GM23338 (cell line): ENCODE data around the gene ZBTB20. TPM values are rescaled to one million over a fixed set of nuclear protein-coding genes. Genes with fewer than 3 reads are reported as not detected.

Experiments used
- ATAC-seq: fragments of 200-7000 bp; cut with Tn5 transposase; 3 replicates; pipeline ENCODE4 v1.9.1; 2020
- DNase-seq: peaks from one replicate; pipeline ENCODE4 v3.0.0-alpha.2; 2015; ENCODE audit warnings: low spot score
- H2AFZ ChIP-seq: fragments of 200-600 bp; sonication (generic); 2 replicates; pipeline ENCODE4 v1.8.0; 2016; ENCODE audit warnings: antibody characterized with exemption, mild to moderate bottlenecking, moderate library complexity
- H3F3A ChIP-seq: fragments of 200-600 bp; sonication (generic); replicated peaks from 2 replicates; pipeline ENCODE4 v1.8.0; 2017; ENCODE audit warnings: antibody characterized with exemption, mixed run types, low read depth
- H3K27ac ChIP-seq: fragments of 200-600 bp; sonication (generic); 2 replicates; pipeline ENCODE4 v1.6.1; 2016; ENCODE audit warnings: low read depth
- H3K27me3 ChIP-seq: fragments of 200-600 bp; sonication (generic); 2 replicates; pipeline ENCODE4 v1.8.0; 2016; ENCODE audit warnings: mild to moderate bottlenecking, mixed run types, moderate library complexity; ENCODE audit not compliant: insufficient read depth
- H3K36me3 ChIP-seq: fragments of 200-600 bp; sonication (generic); 2 replicates; pipeline ENCODE4 v1.8.0; 2016; ENCODE audit warnings: mild to moderate bottlenecking; ENCODE audit not compliant: insufficient read depth
- H3K4me1 ChIP-seq: fragments of 200-600 bp; sonication (generic); 2 replicates; pipeline ENCODE4 v1.8.0; 2016; ENCODE audit warnings: mild to moderate bottlenecking, moderate library complexity; ENCODE audit not compliant: insufficient read depth
- H3K4me2 ChIP-seq: fragments of 200-600 bp; sonication (generic); 2 replicates; pipeline ENCODE4 v1.7.1; 2017; ENCODE audit warnings: mixed run types
- H3K4me3 ChIP-seq: fragments of 200-600 bp; sonication (generic); 2 replicates; pipeline ENCODE4 v1.6.1; 2016; ENCODE audit warnings: mixed run types
- H3K79me2 ChIP-seq: fragments of 200-600 bp; sonication (generic); replicated peaks from 2 replicates; pipeline ENCODE4 v1.8.0; 2017; ENCODE audit warnings: mild to moderate bottlenecking; ENCODE audit not compliant: insufficient read depth
- H3K9me2 ChIP-seq: fragments of 200-600 bp; sonication (generic); 2 replicates; pipeline ENCODE4 v1.8.0; 2017; ENCODE audit not compliant: insufficient read depth
- H4K20me1 ChIP-seq: fragments of 200-600 bp; sonication (generic); replicated peaks from 2 replicates; pipeline ENCODE4 v1.8.0; 2017; ENCODE audit warnings: mild to moderate bottlenecking; ENCODE audit not compliant: insufficient read depth
- H3K27ac Mint-ChIP-seq: 2 replicates; pipeline ENCODE4 v1.8.0; 2020; ENCODE audit warnings: inconsistent platforms, mild to moderate bottlenecking, moderate library complexity, mixed read lengths
- H3K27me3 Mint-ChIP-seq: 3 replicates; pipeline ENCODE4 v1.8.0; 2022; ENCODE audit warnings: low read depth, mild to moderate bottlenecking, moderate library complexity, mixed read lengths, inconsistent platforms; ENCODE audit not compliant: insufficient read depth, poor library complexity
- H3K36me3 Mint-ChIP-seq: 3 replicates; pipeline ENCODE4 v1.8.0; 2021; ENCODE audit warnings: low read depth, mild to moderate bottlenecking, inconsistent platforms, moderate library complexity, mixed read lengths
- H3K4me1 Mint-ChIP-seq: 3 replicates; pipeline ENCODE4 v1.8.0; 2020; ENCODE audit warnings: mild to moderate bottlenecking, inconsistent platforms, mixed read lengths
- H3K4me3 Mint-ChIP-seq: 3 replicates; pipeline ENCODE4 v1.8.0; 2021; ENCODE audit warnings: moderate library complexity, mild to moderate bottlenecking, inconsistent platforms, mixed read lengths
- H3K9me3 Mint-ChIP-seq: 3 replicates; pipeline ENCODE4 v1.8.0; 2020; ENCODE audit warnings: moderate library complexity, mild to moderate bottlenecking, inconsistent platforms, mixed read lengths
- CREB1 ChIP-seq: fragments of 250-450 bp; sonication (Bioruptor Pico); IDR thresholded peaks from 2 replicates; pipeline ENCODE4 v1.5.0; 2020; ENCODE audit warnings: low read depth, mild to moderate bottlenecking, moderate library complexity
- EZH2 ChIP-seq: fragments of 200-600 bp; sonication (generic); IDR thresholded peaks from one replicate; pipeline ENCODE4 v1.8.0; 2017; ENCODE audit warnings: antibody characterized with exemption, mild to moderate bottlenecking, low read depth; ENCODE audit not compliant: unreplicated experiment
- EZH2phosphoT487 ChIP-seq: fragments of 200-600 bp; sonication (generic); IDR thresholded peaks from one replicate; pipeline ENCODE4 v1.8.1; 2018; ENCODE audit warnings: antibody characterized with exemption; ENCODE audit not compliant: unreplicated experiment
- NANOG ChIP-seq: IDR thresholded peaks from 2 replicates; pipeline ENCODE4 v1.6.1; 2016; ENCODE audit warnings: antibody characterized with exemption, borderline replicate concordance
- POLR2AphosphoS5 ChIP-seq: IDR thresholded peaks from 2 replicates; pipeline ENCODE4 v1.6.1; 2016; ENCODE audit warnings: antibody characterized with exemption, low read depth
- STAT1 ChIP-seq: IDR thresholded peaks from one replicate; pipeline ENCODE4 v1.6.1; 2016; ENCODE audit warnings: antibody characterized with exemption; ENCODE audit not compliant: unreplicated experiment
- ZNF114 ChIP-seq: fragments of 250-450 bp; sonication (Bioruptor Pico); IDR thresholded peaks from 2 replicates; pipeline ENCODE4 v1.5.0; 2020; ENCODE audit warnings: mild to moderate bottlenecking, moderate library complexity
- ZNF331 ChIP-seq: fragments of 250-450 bp; sonication (Bioruptor Pico); IDR thresholded peaks from 2 replicates; pipeline ENCODE4 v1.5.0; 2020; ENCODE audit warnings: low read depth, mild to moderate bottlenecking, moderate library complexity
- polyA plus RNA-seq: library from polyadenylated mRNA; unstranded; fragments of >200 nt; fragmentation: Nextera tagmentation; extraction: Ambion mirVana; gene quantifications from 2 replicates; pipeline ENCODE4 v1.2.1, GENCODE V29; 2016
- total RNA-seq: library from RNA; depleted of rRNA; stranded (reverse); fragments of >200 nt; shearing (Covaris generic); gene quantifications from 2 replicates; pipeline ENCODE4 v1.2.3, GENCODE V29; 2014
- TF ChIP-seq, protein P1 (sequence below): IDR thresholded peaks from 2 replicates; pipeline ENCODE4 v1.6.1; 2016; ENCODE audit warnings: antibody characterized with exemption
- TF ChIP-seq, protein P2 (sequence below), 2 experiments: fragments of 200-600 bp in 1 of 2; sonication (generic) in 1 of 2; conservative IDR thresholded peaks; 2 replicates each; pipeline versions ENCODE4 v1.5.1 to v1.6.1; 2016 to 2017; ENCODE audit warnings: antibody characterized with exemption in 2 of 2, low read depth in 2 of 2, mild to moderate bottlenecking in 2 of 2, moderate library complexity in 1 of 2

ZBTB20 gene
- total and polyA plus RNA-seq, 2 experiments from 2014 or later: 2.0 to 3.3 TPM

DNA sequence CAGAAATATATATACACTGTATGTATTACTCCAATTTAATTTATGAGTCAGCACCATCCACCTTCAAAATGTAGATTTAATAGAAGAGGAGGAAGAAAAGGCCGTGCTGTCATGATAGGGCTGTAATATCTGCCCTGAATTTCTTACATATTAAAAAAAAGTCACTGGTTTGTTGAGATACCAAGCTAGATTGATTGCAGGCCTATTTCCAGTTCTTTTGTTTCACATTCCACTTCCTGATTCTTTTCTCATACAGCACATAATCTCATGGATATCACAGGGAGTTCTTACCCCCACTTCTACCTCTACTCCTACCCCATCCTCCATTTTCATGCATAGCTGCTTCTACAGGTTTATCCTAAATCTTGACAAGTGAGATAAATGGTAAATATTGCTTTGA lies 290.3 kb downstream of the ZBTB20 start (continued):
- TF ChIP-seq, protein P1, sequence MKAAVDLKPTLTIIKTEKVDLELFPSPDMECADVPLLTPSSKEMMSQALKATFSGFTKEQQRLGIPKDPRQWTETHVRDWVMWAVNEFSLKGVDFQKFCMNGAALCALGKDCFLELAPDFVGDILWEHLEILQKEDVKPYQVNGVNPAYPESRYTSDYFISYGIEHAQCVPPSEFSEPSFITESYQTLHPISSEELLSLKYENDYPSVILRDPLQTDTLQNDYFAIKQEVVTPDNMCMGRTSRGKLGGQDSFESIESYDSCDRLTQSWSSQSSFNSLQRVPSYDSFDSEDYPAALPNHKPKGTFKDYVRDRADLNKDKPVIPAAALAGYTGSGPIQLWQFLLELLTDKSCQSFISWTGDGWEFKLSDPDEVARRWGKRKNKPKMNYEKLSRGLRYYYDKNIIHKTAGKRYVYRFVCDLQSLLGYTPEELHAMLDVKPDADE: no peak

DNA sequence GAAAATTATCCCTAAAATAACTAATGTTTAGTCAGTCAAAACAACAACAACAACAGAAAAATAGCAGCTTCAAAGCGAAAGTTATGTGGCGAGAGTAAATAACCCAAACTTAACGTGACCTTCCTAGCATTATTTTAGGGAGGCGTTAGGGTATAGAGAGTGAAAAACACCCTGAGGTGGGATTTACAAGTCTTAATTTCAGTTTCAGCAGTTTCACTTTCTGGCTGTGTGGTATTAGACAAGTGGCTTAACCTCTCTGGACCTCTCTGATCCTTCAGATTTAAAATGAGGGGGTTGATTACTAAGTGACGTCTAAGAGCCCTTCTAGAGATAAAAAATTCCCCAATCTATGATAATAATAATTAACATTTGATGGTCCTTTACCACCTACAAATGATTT lies 291.2 kb downstream of the ZBTB20 start:
- no peak overlapping the region for H3K27ac ChIP-seq
- H3K9me2 ChIP-seq: no peaks in the 10 kb centered on the region
- H3K79me2 ChIP-seq: no peaks in the 10 kb centered on the region
- Mint-ChIP-seq H3K27me3 (no peaks in the 10 kb centered on the region), H3K27ac (no peak overlapping the region), H3K36me3 (no peaks in the 10 kb centered on the region), H3K9me3 (no peaks in the 10 kb centered on the region), H3K4me3 (no peak overlapping the region), H3K4me1 (peaks cover 31% of the 10 kb centered on the region)
- H3F3A ChIP-seq: no peaks in the 10 kb centered on the region
- no peak for ATAC-seq
- no peak overlapping the region for H3K4me3 ChIP-seq
- no peak overlapping the region for H2AFZ ChIP-seq
- no peak for DNase-seq
- H3K4me1 ChIP-seq: peaks cover 6% of the 10 kb centered on the region
- TF ChIP-seq ZNF114 (no peak), POLR2AphosphoS5 (no peak), CREB1 (CRISPR knock-in tag) (no peak), STAT1 (no peak)
- TF ChIP-seq, protein P1: no peak
- H3K4me2 ChIP-seq: no peak overlapping the region
- H3K27me3 ChIP-seq: no peaks in the 10 kb centered on the region
- no peaks in the 10 kb centered on the region for H4K20me1 ChIP-seq
- no peaks in the 10 kb centered on the region for H3K36me3 ChIP-seq

DNA sequence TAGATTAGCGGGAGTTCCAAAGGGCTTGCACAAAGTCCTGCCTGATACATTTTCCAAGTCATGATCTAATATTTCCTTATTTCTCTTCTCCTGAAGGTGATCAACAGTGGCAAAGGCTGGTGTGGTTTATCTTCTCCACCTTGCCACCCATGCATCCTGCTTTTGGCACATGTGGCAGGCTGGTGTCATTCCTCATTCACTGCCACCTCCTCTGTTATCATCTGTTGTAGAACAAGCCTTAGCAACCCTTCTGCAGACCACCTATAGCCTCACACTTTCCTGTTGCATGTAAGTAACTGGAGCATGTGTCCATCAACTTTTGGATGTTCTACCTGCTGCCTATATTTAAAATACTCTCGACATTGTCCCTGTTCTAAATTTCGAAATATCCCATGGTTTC lies 294.1 kb downstream of the ZBTB20 start:
- DNase-seq: no peak
- no peak overlapping the region for H3K4me3 Mint-ChIP-seq

More for the DNA sequence above, 294.1 kb downstream of the ZBTB20 start:
- Histone ChIP-seq H3K4me2 (no peak overlapping the region), H3K4me3 (no peak overlapping the region), H4K20me1 (no peaks in the 10 kb centered on the region), H3K36me3 (no peaks in the 10 kb centered on the region), H2AFZ (no peak overlapping the region), H3K27ac (no peak overlapping the region), H3F3A (no peaks in the 10 kb centered on the region), H3K27me3 (no peaks in the 10 kb centered on the region), H3K4me1 (peaks cover 6% of the 10 kb centered on the region; the same call in 1 of the 2 replicates), H3K9me2 (no peaks in the 10 kb centered on the region), H3K79me2 (no peaks in the 10 kb centered on the region)
- Mint-ChIP-seq H3K9me3 (no peaks in the 10 kb centered on the region), H3K4me1 (peaks cover 26% of the 10 kb centered on the region), H3K27me3 (no peaks in the 10 kb centered on the region), H3K36me3 (no peaks in the 10 kb centered on the region), H3K27ac (no peak overlapping the region)
- TF ChIP-seq EZH2: no peak
- TF ChIP-seq, protein P2, sequence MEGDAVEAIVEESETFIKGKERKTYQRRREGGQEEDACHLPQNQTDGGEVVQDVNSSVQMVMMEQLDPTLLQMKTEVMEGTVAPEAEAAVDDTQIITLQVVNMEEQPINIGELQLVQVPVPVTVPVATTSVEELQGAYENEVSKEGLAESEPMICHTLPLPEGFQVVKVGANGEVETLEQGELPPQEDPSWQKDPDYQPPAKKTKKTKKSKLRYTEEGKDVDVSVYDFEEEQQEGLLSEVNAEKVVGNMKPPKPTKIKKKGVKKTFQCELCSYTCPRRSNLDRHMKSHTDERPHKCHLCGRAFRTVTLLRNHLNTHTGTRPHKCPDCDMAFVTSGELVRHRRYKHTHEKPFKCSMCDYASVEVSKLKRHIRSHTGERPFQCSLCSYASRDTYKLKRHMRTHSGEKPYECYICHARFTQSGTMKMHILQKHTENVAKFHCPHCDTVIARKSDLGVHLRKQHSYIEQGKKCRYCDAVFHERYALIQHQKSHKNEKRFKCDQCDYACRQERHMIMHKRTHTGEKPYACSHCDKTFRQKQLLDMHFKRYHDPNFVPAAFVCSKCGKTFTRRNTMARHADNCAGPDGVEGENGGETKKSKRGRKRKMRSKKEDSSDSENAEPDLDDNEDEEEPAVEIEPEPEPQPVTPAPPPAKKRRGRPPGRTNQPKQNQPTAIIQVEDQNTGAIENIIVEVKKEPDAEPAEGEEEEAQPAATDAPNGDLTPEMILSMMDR (conservative IDR thresholded peaks at IDR 0.05; ENCODE audit: low read depth in 2 of 2): no peak
- no peak for TF ChIP-seq ZNF331 (CRISPR knock-in tag)
- no peak for TF ChIP-seq POLR2AphosphoS5
- no peak for TF ChIP-seq STAT1
- TF ChIP-seq EZH2phosphoT487: no peak
- no peak for TF ChIP-seq ZNF114
- no peak for TF ChIP-seq NANOG
- no peak for TF ChIP-seq CREB1 (CRISPR knock-in tag)
- TF ChIP-seq, protein P1: no peak
- no peak for ATAC-seq
